H1 (cell line): ENCODE results near the gene PTS. TPM values are rescaled to one million over a fixed set of nuclear protein-coding genes. Genes with fewer than 3 reads are reported as not detected.

ENCODE experiments used
- CTCF ChIA-PET: fragments of 300-600 bp; sonication (Branson Sonifier 250); formaldehyde crosslinking; loops from one replicate; lab custom pipeline; 2021; ENCODE audit not compliant: partially characterized antibody; lab: Charles Lee
- POLR2A ChIA-PET: fragments of 300-600 bp; sonication (Branson Sonifier 250); formaldehyde crosslinking; loops from one replicate; lab custom pipeline; 2021; ENCODE audit warnings: inconsistent platforms; ENCODE audit not compliant: partially characterized antibody; lab: Charles Lee
- DNase-seq, 2 experiments: peaks; one replicate each; pipeline versions ENCODE4 v3.0.0 to v3.0.0-alpha.2; 2010 to 2022; ENCODE audit warnings: low spot score in 2 of 2, low read depth in 1 of 2, mixed read lengths in 1 of 2
- FAIRE-seq: peaks from 2 replicates; lab custom pipeline; 2011; peaks lifted over from hg19 to GRCh38; lab: Jason Lieb, UNC
- H2AFZ ChIP-seq: 2 replicates; pipeline ENCODE4 v1.8.1; 2012; ENCODE audit warnings: low read length, inconsistent platforms
- H2AK5ac ChIP-seq: 2 replicates; pipeline ENCODE4 v1.6.1; 2013; ENCODE audit warnings: low read depth, low read length
- H2BK120ac ChIP-seq: replicated peaks from 2 replicates; pipeline ENCODE3; 2013; ENCODE audit warnings: low read depth, low read length, inconsistent platforms
- H2BK12ac ChIP-seq: 2 replicates; pipeline ENCODE4 v1.6.1; 2013; ENCODE audit warnings: low read depth, low read length
- H2BK15ac ChIP-seq: 2 replicates; pipeline ENCODE4 v1.6.1; 2013; ENCODE audit warnings: low read length
- H2BK20ac ChIP-seq: 2 replicates; pipeline ENCODE4 v1.6.1; 2013; ENCODE audit warnings: low read length
- H2BK5ac ChIP-seq: 2 replicates; pipeline ENCODE4 v1.6.1; 2013; ENCODE audit warnings: low read depth, low read length
- H3K14ac ChIP-seq: 2 replicates; pipeline ENCODE4 v1.6.1; 2013; ENCODE audit warnings: inconsistent platforms; ENCODE audit not compliant: insufficient read length
- H3K18ac ChIP-seq: 2 replicates; pipeline ENCODE4 v1.6.1; 2013; ENCODE audit warnings: low read length; ENCODE audit errors: extremely low read depth
- H3K23ac ChIP-seq: 2 replicates; pipeline ENCODE4 v1.6.1; 2013; ENCODE audit warnings: inconsistent platforms; ENCODE audit not compliant: insufficient read length
- H3K23me2 ChIP-seq: 2 replicates; pipeline ENCODE4 v1.6.1; 2013; ENCODE audit warnings: low read depth, low read length
- H3K27ac ChIP-seq: 2 replicates; pipeline ENCODE4 v1.6.1; 2011; ENCODE audit warnings: low read depth, low read length, inconsistent platforms
- H3K27me3 ChIP-seq, 4 experiments: replicated peaks in 1 of 4; 1 replicate in 1 of 4; 2 replicates in 3 of 4; pipeline versions ENCODE4 v1.6.1 to v1.8.1; 2011 to 2013; ENCODE audit warnings: low read length in 3 of 4, mild to moderate bottlenecking in 3 of 4, inconsistent platforms in 2 of 4, mixed read lengths in 2 of 4, moderate library complexity in 1 of 4; ENCODE audit not compliant: control insufficient read depth in 3 of 4, insufficient read depth in 3 of 4; ENCODE audit errors: extremely low read depth in 1 of 4
- H3K36me3 ChIP-seq, 4 experiments: 2 replicates each; pipeline versions ENCODE4 v1.6.1 to v1.8.1; 2011 to 2013; ENCODE audit warnings: mild to moderate bottlenecking in 4 of 4, low read length in 3 of 4, moderate library complexity in 2 of 4, control low read depth in 1 of 4, inconsistent platforms in 1 of 4; ENCODE audit not compliant: insufficient read depth in 4 of 4, control insufficient read depth in 2 of 4
- H3K4ac ChIP-seq: replicated peaks from 2 replicates; pipeline ENCODE3; 2013; ENCODE audit warnings: low read length, low read depth, mixed read lengths, inconsistent platforms; ENCODE audit not compliant: insufficient read length
- H3K4me1 ChIP-seq, 4 experiments: replicated peaks in 1 of 4; 1 replicate in 1 of 4; 2 replicates in 3 of 4; pipeline versions ENCODE4 v1.6.1 to v1.8.1; 2011 to 2013; ENCODE audit warnings: low read length in 3 of 4, inconsistent platforms in 2 of 4, mixed read lengths in 1 of 4; ENCODE audit not compliant: insufficient read depth in 4 of 4, control insufficient read depth in 3 of 4
- H3K4me2 ChIP-seq, 2 experiments: 2 replicates each; pipeline versions ENCODE4 v1.6.1 to v1.8.1; 2011 to 2013; ENCODE audit warnings: low read depth in 2 of 2, low read length in 2 of 2, control low read depth in 1 of 2, inconsistent platforms in 1 of 2, mild to moderate bottlenecking in 1 of 2; ENCODE audit not compliant: insufficient read depth in 1 of 2
- H3K4me3 ChIP-seq, 4 experiments: fragments of 200-600, 300-600 bp in 1 of 4; sonication (generic), shearing (Covaris generic), sonication (Bioruptor Twin) in 1 of 4; 2 replicates each; pipeline versions ENCODE4 v1.5.1 to v1.8.1; 2011 to 2016; ENCODE audit warnings: low read length in 4 of 4, low read depth in 3 of 4, control low read depth in 2 of 4, inconsistent platforms in 2 of 4, mild to moderate bottlenecking in 2 of 4, mixed read lengths in 1 of 4, moderate library complexity in 1 of 4; ENCODE audit not compliant: insufficient read depth in 2 of 4; ENCODE audit errors: extremely low read depth in 1 of 4
- H3K56ac ChIP-seq: replicated peaks from 2 replicates; pipeline ENCODE3; 2013; ENCODE audit warnings: low read depth, mild to moderate bottlenecking, mixed read lengths, low read length, inconsistent platforms; ENCODE audit not compliant: insufficient read length
- H3K79me1 ChIP-seq: 2 replicates; pipeline ENCODE4 v1.6.1; 2013; ENCODE audit warnings: low read depth, low read length, control low read depth
- H3K79me2 ChIP-seq, 2 experiments: 2 replicates each; pipeline versions ENCODE4 v1.6.1 to v1.8.1; 2012 to 2013; ENCODE audit warnings: low read length in 2 of 2, mild to moderate bottlenecking in 2 of 2, inconsistent platforms in 1 of 2; ENCODE audit not compliant: insufficient read depth in 2 of 2, control insufficient read depth in 1 of 2
- H3K9ac ChIP-seq, 4 experiments: replicated peaks in 1 of 4; 1 replicate in 1 of 4; 2 replicates in 3 of 4; pipeline versions ENCODE4 v1.6.1 to v1.8.1; 2011 to 2013; ENCODE audit warnings: low read depth in 3 of 4, low read length in 3 of 4, control low read depth in 2 of 4, mild to moderate bottlenecking in 2 of 4, moderate library complexity in 2 of 4, inconsistent platforms in 1 of 4; ENCODE audit errors: extremely low read depth in 1 of 4
- H3K9me3 ChIP-seq, 2 experiments: 2 replicates each; pipeline versions ENCODE4 v1.6.1 to v1.8.1; 2012 to 2013; ENCODE audit warnings: mild to moderate bottlenecking in 2 of 2, moderate library complexity in 2 of 2, control low read depth in 1 of 2, inconsistent platforms in 1 of 2, low read depth in 1 of 2, low read length in 1 of 2, mixed read lengths in 1 of 2; ENCODE audit not compliant: insufficient read depth in 2 of 2
- H4K20me1 ChIP-seq, 2 experiments: replicated peaks in 1 of 2; 2 replicates each; pipeline versions ENCODE3 to v1.8.1; 2011 to 2013; ENCODE audit warnings: inconsistent platforms in 2 of 2, low read length in 2 of 2, mild to moderate bottlenecking in 1 of 2; ENCODE audit not compliant: insufficient read depth in 2 of 2, control insufficient read depth in 1 of 2
- H4K5ac ChIP-seq: 2 replicates; pipeline ENCODE4 v1.6.1; 2013; ENCODE audit warnings: low read length, low read depth, mixed read lengths, inconsistent platforms; ENCODE audit not compliant: insufficient read length
- H4K8ac ChIP-seq: 2 replicates; pipeline ENCODE4 v1.8.0; 2013; ENCODE audit warnings: mild to moderate bottlenecking, moderate library complexity, low read length, inconsistent platforms; ENCODE audit not compliant: insufficient read depth; ENCODE audit errors: extremely low read depth
- H4K91ac ChIP-seq: replicated peaks from 2 replicates; pipeline ENCODE3; 2013; ENCODE audit warnings: low read length, mixed read lengths, inconsistent platforms; ENCODE audit not compliant: insufficient read length
- EZH2 ChIP-seq: fragments of 200-600 bp; sonication (generic); IDR thresholded peaks from 2 replicates; pipeline ENCODE4 v1.7.1; 2012; ENCODE audit warnings: low read depth, mild to moderate bottlenecking, moderate library complexity, low read length, inconsistent platforms; ENCODE audit not compliant: severe bottlenecking
- FOSL1 ChIP-seq: IDR thresholded peaks from 2 replicates; pipeline ENCODE4 v1.6.1; 2011; ENCODE audit warnings: mild to moderate bottlenecking, low read depth, low read length, moderate library complexity; ENCODE audit not compliant: insufficient read depth
- GTF2F1 ChIP-seq: IDR thresholded peaks from 2 replicates; pipeline ENCODE4 v1.6.1; 2012; ENCODE audit warnings: low read depth, low read length, improper control_type of control experiment, borderline replicate concordance
- JUN ChIP-seq: IDR thresholded peaks from 2 replicates; pipeline ENCODE4 v1.6.1; 2011; ENCODE audit warnings: low read depth, mild to moderate bottlenecking, improper control_type of control experiment, low read length
- WGBS, 2 experiments: shearing (Covaris generic) in 1 of 2; methylation state at CpG; one replicate each; pipeline versions ENCODE4 v1.1.6 to v1.1.7; 2013 to 2015; ENCODE audit warnings: low lambda C conversion rate in 2 of 2, mixed read lengths in 2 of 2, inconsistent platforms in 1 of 2, low coverage in 1 of 2, missing lambda C conversion rate in 1 of 2; ENCODE audit not compliant: insufficient replicate concordance in 2 of 2, insufficient coverage in 1 of 2, insufficient read length in 1 of 2; ENCODE audit errors: extremely low coverage in 1 of 2, missing lambda C conversion rate in 1 of 2; 5-methylcytosine and 5-hydroxymethylcytosine counted together
- polyA plus RNA-seq, 7 experiments: library from polyadenylated mRNA; depleted of rRNA in 3 of 7; stranded (reverse) in 5 of 7; unstranded in 2 of 7; fragments of >200 nt in 5 of 7; fragments of 200-250 nt in 2 of 7; gene quantifications; 1 replicate in 5 of 7; 2 replicates in 1 of 7; 4 replicates in 1 of 7; pipeline versions ENCODE4 v1.2.1 to v1.2.3, GENCODE V29; 2011 to 2013; ENCODE audit warnings: missing spikeins in 2 of 7, mixed read lengths in 2 of 7
- total RNA-seq: library from RNA; stranded (reverse); fragmentation: NEBNext Ultra II Directional; extraction: Animal tissue kit (Norgen Biotek cat#: 25700); gene quantifications from 2 replicates; pipeline ENCODE4 v1.2.1, GENCODE V29; 2021
- TF ChIP-seq, protein P1 (sequence below): IDR thresholded peaks from 2 replicates; pipeline ENCODE4 v1.6.1; 2011; ENCODE audit warnings: low read length, improper control_type of control experiment

PTS gene
- total and polyA plus RNA-seq, 2 of the 8 experiments (the other 6 are each of a cell fraction or from before 2014, with no cell fraction given), result 18.3 to 25.9 TPM

DNA sequence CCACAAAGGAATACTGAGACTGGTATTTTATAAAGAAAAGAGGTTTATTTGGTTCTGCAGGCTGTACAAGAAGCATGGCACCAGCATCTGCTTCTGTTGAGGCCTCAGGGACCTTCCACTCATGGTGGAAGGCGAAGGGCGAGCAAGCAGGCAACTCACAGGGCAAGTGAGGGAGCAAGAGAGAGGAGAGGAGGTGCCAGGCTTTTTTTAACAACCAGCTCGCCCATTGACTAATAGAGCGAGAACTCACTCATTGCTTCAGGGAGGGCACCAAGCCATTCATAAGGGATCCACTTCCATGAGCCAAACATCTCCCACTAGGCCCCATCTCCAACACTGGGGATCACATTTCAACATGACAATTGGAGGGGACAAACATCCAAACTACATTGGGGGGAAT, 1.2 kb downstream of the PTS start:
- Histone ChIP-seq H3K4ac (no peak overlapping the region), H3K27ac (no peak overlapping the region), H3K4me2 (peak overlapping the region; percentile 90 to 98; a peak in 3 of 4 replicates), H3K79me2 (peaks cover 0 to 22% of the 10 kb centered on the region in 2 experiments; a peak in 2 of 4 replicates), H3K23ac (no peak overlapping the region), H4K91ac (no peak overlapping the region), H4K8ac (no peak overlapping the region), H4K5ac (no peak overlapping the region), H2BK20ac (no peak overlapping the region), H3K4me1 (no peaks in the 10 kb centered on the region; a peak in 1 of 7 replicates), H3K27me3 (0 out of 7 replicates have a peak, but pooled peaks cover 0 to 4% (median under 1%) of the 10 kb centered on the region in 4 experiments), H3K18ac (no peak overlapping the region), H2BK5ac (no peak overlapping the region), H3K4me3 (peak overlapping the region; percentile 79 to 89 (median 86); a peak in 5 of 8 replicates), H2BK12ac (no peak overlapping the region), H2BK120ac (no peak overlapping the region), H2AK5ac (no peak overlapping the region), H3K9ac (peak overlapping the region in 1 of 4 experiments; percentile 83; a peak in 1 of 7 replicates), H3K79me1 (no peaks in the 10 kb centered on the region; the same call in 1 of the 2 replicates), H3K23me2 (peaks cover 8% of the 10 kb centered on the region), H4K20me1 (no peaks in the 10 kb centered on the region), H3K36me3 (peaks cover 0 to 26% (median 9%) of the 10 kb centered on the region in 4 experiments; a peak in 4 of 8 replicates), H3K56ac (no peak overlapping the region), H2BK15ac (no peak overlapping the region), H3K9me3 (no peaks in the 10 kb centered on the region), H3K14ac (no peak overlapping the region), H2AFZ (no peak overlapping the region)
- CTCF ChIA-PET, result interaction anchor here (1.1 to 2.3 kb wide), 2 partner anchors 47 to 53 kb away, joined by 3 to 5 read pairs; no protein-coding TSS in a partner anchor
- FAIRE-seq (no peak), DNase-seq (no peak)
- 67% methylated on average over 4 of the region's 4 CpGs; no CpG with 5 or more reads in 1 of the 2 experiments for WGBS, 2 experiments
- TF ChIP-seq JUN, result no peak
- TF ChIP-seq GTF2F1, result no peak
- TF ChIP-seq FOSL1, result no peak
- no peak for TF ChIP-seq EZH2
- TF ChIP-seq, protein P1, sequence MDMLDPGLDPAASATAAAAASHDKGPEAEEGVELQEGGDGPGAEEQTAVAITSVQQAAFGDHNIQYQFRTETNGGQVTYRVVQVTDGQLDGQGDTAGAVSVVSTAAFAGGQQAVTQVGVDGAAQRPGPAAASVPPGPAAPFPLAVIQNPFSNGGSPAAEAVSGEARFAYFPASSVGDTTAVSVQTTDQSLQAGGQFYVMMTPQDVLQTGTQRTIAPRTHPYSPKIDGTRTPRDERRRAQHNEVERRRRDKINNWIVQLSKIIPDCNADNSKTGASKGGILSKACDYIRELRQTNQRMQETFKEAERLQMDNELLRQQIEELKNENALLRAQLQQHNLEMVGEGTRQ, result no peak
- POLR2A ChIA-PET, result interaction anchor here (0.7 to 1.3 kb wide), 4 partner anchors 9 to 21 kb away, joined by 3 to 4 read pairs (median 3); no protein-coding TSS in a partner anchor
